ENCODE results near the gene PTPRN2.

- TF ChIP-seq, protein P1, sequence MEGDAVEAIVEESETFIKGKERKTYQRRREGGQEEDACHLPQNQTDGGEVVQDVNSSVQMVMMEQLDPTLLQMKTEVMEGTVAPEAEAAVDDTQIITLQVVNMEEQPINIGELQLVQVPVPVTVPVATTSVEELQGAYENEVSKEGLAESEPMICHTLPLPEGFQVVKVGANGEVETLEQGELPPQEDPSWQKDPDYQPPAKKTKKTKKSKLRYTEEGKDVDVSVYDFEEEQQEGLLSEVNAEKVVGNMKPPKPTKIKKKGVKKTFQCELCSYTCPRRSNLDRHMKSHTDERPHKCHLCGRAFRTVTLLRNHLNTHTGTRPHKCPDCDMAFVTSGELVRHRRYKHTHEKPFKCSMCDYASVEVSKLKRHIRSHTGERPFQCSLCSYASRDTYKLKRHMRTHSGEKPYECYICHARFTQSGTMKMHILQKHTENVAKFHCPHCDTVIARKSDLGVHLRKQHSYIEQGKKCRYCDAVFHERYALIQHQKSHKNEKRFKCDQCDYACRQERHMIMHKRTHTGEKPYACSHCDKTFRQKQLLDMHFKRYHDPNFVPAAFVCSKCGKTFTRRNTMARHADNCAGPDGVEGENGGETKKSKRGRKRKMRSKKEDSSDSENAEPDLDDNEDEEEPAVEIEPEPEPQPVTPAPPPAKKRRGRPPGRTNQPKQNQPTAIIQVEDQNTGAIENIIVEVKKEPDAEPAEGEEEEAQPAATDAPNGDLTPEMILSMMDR (conservative IDR thresholded peaks at IDR 0.05 in 1 of 2, IDR thresholded peaks at IDR 0.05 in 1 of 2; ENCODE audit: extremely low read depth in 1 of 2, insufficient read depth in 1 of 2, low read depth in 1 of 2, low read length in 2 of 2): no peak
- no peak for TF ChIP-seq EZH2 (IDR thresholded peaks at IDR 0.05; ENCODE audit: borderline replicate concordance, low read length)
Observed at GRCh38 chr7:157569967-157570366, 1017.7 kb downstream of the PTPRN2 start.

Measured in mammary epithelial cell (primary cell).